A549 (cell line): ENCODE results near the gene UBXN2A.

Source experiments
- BCL3 ChIP-seq: fragments of >200 bp; sonication (Bioruptor Twin); formaldehyde crosslinking; IDR thresholded peaks from 3 replicates; pipeline ENCODE4 v1.6.1; 2016
- EHMT2 ChIP-seq: fragments of 200-600 bp; sonication (generic); IDR thresholded peaks from 2 replicates; pipeline ENCODE4 v1.6.1; 2016; ENCODE audit warnings: antibody characterized with exemption, low read depth, mild to moderate bottlenecking, moderate library complexity
- KDM1A ChIP-seq: fragments of 200-600 bp; sonication (generic); IDR thresholded peaks from 2 replicates; pipeline ENCODE4 v1.6.1; 2016; ENCODE audit warnings: low read depth, mild to moderate bottlenecking
- MAX ChIP-seq: IDR thresholded peaks from 2 replicates; pipeline ENCODE4 v1.6.1; 2012
- PBX3 ChIP-seq: IDR thresholded peaks from 2 replicates; pipeline ENCODE4 v1.6.1; 2012
- PHF8 ChIP-seq: fragments of 200-600 bp; sonication (generic); IDR thresholded peaks from 2 replicates; pipeline ENCODE4 v1.6.1; 2016; ENCODE audit warnings: low read depth, mild to moderate bottlenecking, antibody characterized with exemption, moderate library complexity, borderline replicate concordance
- TP53 ChIP-seq: fragments of 250-450 bp; sonication (Bioruptor Pico); IDR thresholded peaks from 2 replicates; pipeline ENCODE4 v1.5.0; 2021; ENCODE audit warnings: mild to moderate bottlenecking, moderate library complexity

- no peak for TF ChIP-seq TP53 (CRISPR knock-in tag)
- no peak for TF ChIP-seq PBX3
- no peak for TF ChIP-seq MAX
- no peak for TF ChIP-seq BCL3
- no peak for TF ChIP-seq PHF8
- no peak for TF ChIP-seq KDM1A
- TF ChIP-seq EHMT2, result no peak
Observed at GRCh38 chr2:24011250-24012104, 71.2 kb downstream of the UBXN2A start.
